IMR-90 (cell line): ENCODE data around the gene NXN. TPM values are rescaled to one million over a fixed set of nuclear protein-coding genes. Genes with fewer than 3 reads are reported as not detected.

ENCODE experiments used
- ATAC-seq: fragments of 200-7000 bp; cut with Tn5 transposase; 2 replicates; pipeline ENCODE4 v1.9.1; 2020; ENCODE audit warnings: low read depth, mild to moderate bottlenecking, moderate library complexity
- BruUV-seq: library from RNA; stranded (reverse); fragments of 400-500 nt; replicated peaks from 2 replicates; lab custom pipeline; 2021; lab: Mats Ljungman, UMichigan
- CTCF ChIA-PET: fragments of 300-600 bp; formaldehyde crosslinking; extraction: SDS; loops from one replicate; lab custom pipeline; 2021; ENCODE audit warnings: antibody characterized with exemption; lab: Yijun Ruan, JAX
- POLR2A ChIA-PET: fragments of 300-600 bp; sonication (Branson Sonifier 250); formaldehyde crosslinking; loops from one replicate; lab custom pipeline; 2022; ENCODE audit warnings: antibody characterized with exemption; ENCODE audit not compliant: unreplicated experiment; lab: Charles Lee
- DNase-seq: peaks from one replicate; pipeline ENCODE4 v3.0.0; 2013
- H2AFZ ChIP-seq: replicated peaks from 2 replicates; pipeline ENCODE3; 2013; ENCODE audit warnings: low read length, mild to moderate bottlenecking; ENCODE audit not compliant: poor library complexity
- H2AK5ac ChIP-seq: 2 replicates; pipeline ENCODE4 v1.6.1; 2013; ENCODE audit warnings: low read depth, low read length, inconsistent platforms
- H2AK9ac ChIP-seq: replicated peaks from 2 replicates; pipeline ENCODE3; 2013; ENCODE audit warnings: mild to moderate bottlenecking, low read depth, low read length, moderate library complexity; ENCODE audit not compliant: poor library complexity
- H2BK120ac ChIP-seq: 2 replicates; pipeline ENCODE4 v1.6.1; 2013; ENCODE audit warnings: low read depth, low read length, inconsistent platforms
- H2BK15ac ChIP-seq: 3 replicates; pipeline ENCODE4 v1.6.1; 2013; ENCODE audit warnings: low read depth, low read length, inconsistent platforms
- H2BK20ac ChIP-seq: 2 replicates; pipeline ENCODE4 v1.6.1; 2013; ENCODE audit warnings: low read depth, mild to moderate bottlenecking, inconsistent platforms, low read length, moderate library complexity
- H2BK5ac ChIP-seq: 2 replicates; pipeline ENCODE4 v1.6.1; 2013; ENCODE audit warnings: mild to moderate bottlenecking, low read depth, low read length, inconsistent platforms; ENCODE audit not compliant: poor library complexity, severe bottlenecking
- H3K14ac ChIP-seq: replicated peaks from 2 replicates; pipeline ENCODE4 v1.6.1; 2013; ENCODE audit warnings: low read depth, low read length, inconsistent platforms
- H3K18ac ChIP-seq: 2 replicates; pipeline ENCODE4 v1.6.1; 2013; ENCODE audit warnings: low read depth, low read length, control low read depth
- H3K23ac ChIP-seq: 2 replicates; pipeline ENCODE4 v1.6.1; 2013; ENCODE audit warnings: low read depth, low read length, inconsistent platforms
- H3K27ac ChIP-seq: 2 replicates; pipeline ENCODE4 v1.5.1; 2013; ENCODE audit warnings: mild to moderate bottlenecking, control low read depth, low read length; ENCODE audit not compliant: insufficient read depth
- H3K27me3 ChIP-seq: 2 replicates; pipeline ENCODE4 v1.6.1; 2013; ENCODE audit warnings: low read length; ENCODE audit not compliant: control insufficient read depth, insufficient read depth
- H3K36me3 ChIP-seq: 2 replicates; pipeline ENCODE4 v1.6.1; 2013; ENCODE audit warnings: low read length, mixed read lengths; ENCODE audit not compliant: control insufficient read depth, insufficient read depth
- H3K4ac ChIP-seq: 2 replicates; pipeline ENCODE4 v1.6.1; 2013; ENCODE audit warnings: low read depth, low read length, inconsistent platforms
- H3K4me1 ChIP-seq: 2 replicates; pipeline ENCODE4 v1.6.1; 2013; ENCODE audit warnings: low read length, mixed read lengths; ENCODE audit not compliant: control insufficient read depth, insufficient read depth
- H3K4me2 ChIP-seq: 2 replicates; pipeline ENCODE4 v1.6.1; 2013; ENCODE audit warnings: low read depth, mild to moderate bottlenecking, control low read depth, low read length, moderate library complexity
- H3K4me3 ChIP-seq: 2 replicates; pipeline ENCODE4 v1.5.1; 2013; ENCODE audit warnings: low read depth, mild to moderate bottlenecking, control low read depth, low read length, moderate library complexity; ENCODE audit not compliant: insufficient read depth
- H3K56ac ChIP-seq: 2 replicates; pipeline ENCODE4 v1.6.1; 2013; ENCODE audit warnings: low read length, inconsistent platforms; ENCODE audit not compliant: insufficient read depth; ENCODE audit errors: extremely low read depth
- H3K79me1 ChIP-seq, 2 experiments: 2 replicates each; pipeline ENCODE4 v1.6.1; 2013; ENCODE audit warnings: low read length in 2 of 2, inconsistent platforms in 1 of 2, low read depth in 1 of 2
- H3K9ac ChIP-seq: 2 replicates; pipeline ENCODE4 v1.6.1; 2013; ENCODE audit warnings: low read depth, low read length, control low read depth
- H3K9me1 ChIP-seq: 2 replicates; pipeline ENCODE4 v1.6.1; 2013; ENCODE audit warnings: low read length, inconsistent platforms; ENCODE audit not compliant: insufficient read depth
- H3K9me3 ChIP-seq: 2 replicates; pipeline ENCODE4 v1.6.1; 2013; ENCODE audit warnings: low read length; ENCODE audit not compliant: control insufficient read depth, insufficient read depth
- H4K20me1 ChIP-seq: 2 replicates; pipeline ENCODE4 v1.6.1; 2013; ENCODE audit warnings: low read length, inconsistent platforms; ENCODE audit not compliant: insufficient read depth
- H4K5ac ChIP-seq: 2 replicates; pipeline ENCODE4 v1.6.1; 2013; ENCODE audit warnings: mild to moderate bottlenecking, low read depth, low read length, control low read depth
- H4K8ac ChIP-seq, 2 experiments: 2 replicates each; pipeline ENCODE4 v1.6.1; 2013; ENCODE audit warnings: low read depth in 2 of 2, low read length in 2 of 2, control low read depth in 1 of 2, inconsistent platforms in 1 of 2
- H4K91ac ChIP-seq: 2 replicates; pipeline ENCODE4 v1.6.1; 2013; ENCODE audit warnings: low read depth, low read length, inconsistent platforms; ENCODE audit not compliant: insufficient read depth
- BHLHE40 ChIP-seq: fragments of 150-350 bp; IDR thresholded peaks from 2 replicates; pipeline ENCODE4 v1.6.1; 2016; ENCODE audit warnings: mild to moderate bottlenecking, low read depth, low read length
- CEBPB ChIP-seq: IDR thresholded peaks from 2 replicates; pipeline ENCODE4 v1.6.1; 2012; ENCODE audit warnings: low read depth, low read length, improper control_type of control experiment
- CHD1 ChIP-seq: IDR thresholded peaks from 2 replicates; pipeline ENCODE4 v1.6.1; 2012; ENCODE audit warnings: low read depth, low read length, improper control_type of control experiment
- FOS ChIP-seq: fragments of 150-350 bp; IDR thresholded peaks from 2 replicates; pipeline ENCODE4 v1.6.1; 2016; ENCODE audit warnings: low read depth, low read length
- MAFK ChIP-seq: IDR thresholded peaks from 2 replicates; pipeline ENCODE4 v1.6.1; 2012; ENCODE audit warnings: low read depth, low read length, improper control_type of control experiment
- MAZ ChIP-seq: IDR thresholded peaks from 2 replicates; pipeline ENCODE4 v1.6.1; 2012; ENCODE audit warnings: low read depth, mild to moderate bottlenecking, low read length, improper control_type of control experiment, moderate library complexity, borderline replicate concordance
- MXI1 ChIP-seq: IDR thresholded peaks from 2 replicates; pipeline ENCODE4 v1.6.1; 2012; ENCODE audit warnings: low read depth, mild to moderate bottlenecking, low read length, moderate library complexity, borderline replicate concordance
- NFE2L2 ChIP-seq: fragments of 150-350 bp; IDR thresholded peaks from 2 replicates; pipeline ENCODE4 v1.6.1; 2016; ENCODE audit warnings: low read depth, mild to moderate bottlenecking, low read length
- POLR2A ChIP-seq: IDR thresholded peaks from 2 replicates; pipeline ENCODE4 v1.6.1; 2012; ENCODE audit warnings: mild to moderate bottlenecking, low read depth, low read length
- RAD21 ChIP-seq: IDR thresholded peaks from 2 replicates; pipeline ENCODE4 v1.6.1; 2012; ENCODE audit warnings: low read length, improper control_type of control experiment
- RCOR1 ChIP-seq: IDR thresholded peaks from 2 replicates; pipeline ENCODE4 v1.6.1; 2012; ENCODE audit warnings: mild to moderate bottlenecking, low read length, improper control_type of control experiment; ENCODE audit not compliant: insufficient replicate concordance
- RFX5 ChIP-seq: IDR thresholded peaks from 2 replicates; pipeline ENCODE4 v1.8.0; 2012; ENCODE audit warnings: low read depth, mild to moderate bottlenecking, low read length, moderate library complexity
- SMC3 ChIP-seq: fragments of 150-350 bp; IDR thresholded peaks from 2 replicates; pipeline ENCODE4 v1.6.1; 2016; ENCODE audit warnings: low read depth, mild to moderate bottlenecking, antibody characterized with exemption, low read length, moderate library complexity
- WGBS, 2 experiments: methylation state at CpG; one replicate each; pipeline versions ENCODE4 v1.1.5 to v1.1.7; 2013; ENCODE audit warnings: missing lambda C conversion rate in 2 of 2; ENCODE audit not compliant: insufficient read length in 1 of 2; ENCODE audit errors: extremely low coverage in 2 of 2; 5-methylcytosine and 5-hydroxymethylcytosine counted together
- dilution Hi-C: fragments of 300-500 bp; cut with HindIII; formaldehyde crosslinking; loops from one replicate; pipeline ENCODE4 v1.14.3; 2018; ENCODE audit warnings: low sequenced_read_pairs; ENCODE audit not compliant: unreplicated experiment
- in situ Hi-C: fragments of 300-500 bp; cut with MboI; formaldehyde crosslinking; loops from 3 replicates; pipeline ENCODE4 v1.14.3; 2019; ENCODE audit warnings: low sequenced_read_pairs, inconsistent platforms, mixed read lengths
- intact Hi-C: fragments of 100-400 bp; cut with micrococcal nuclease; formaldehyde crosslinking; loops from 2 replicates; pipeline ENCODE4 v1.10.0; 2022
- polyA plus RNA-seq, 3 experiments: library from polyadenylated mRNA; depleted of rRNA; stranded (reverse); fragments of >200 nt; gene quantifications; 2 replicates each; pipeline ENCODE4 v1.2.3, GENCODE V29; 2012; ENCODE audit warnings: low replicate concordance in 1 of 3
- total RNA-seq: library from RNA; depleted of rRNA; stranded (reverse); fragments of >200 nt; gene quantifications from 2 replicates; pipeline ENCODE4 v1.2.3, GENCODE V29; 2012
- TF ChIP-seq, protein P1 (sequence below): conservative IDR thresholded peaks from 2 replicates; pipeline ENCODE4 v1.5.1; 2012; ENCODE audit warnings: mild to moderate bottlenecking, low read depth, low read length, improper control_type of control experiment
- TF ChIP-seq, protein P2 (sequence below): fragments of 150-350 bp; IDR thresholded peaks from 2 replicates; pipeline ENCODE4 v1.6.1; 2016; ENCODE audit warnings: low read depth, mild to moderate bottlenecking, low read length, moderate library complexity, borderline replicate concordance
- TF ChIP-seq, protein P3 (sequence below): fragments of 150-350 bp; IDR thresholded peaks from 2 replicates; pipeline ENCODE4 v1.6.1; 2017; ENCODE audit warnings: mild to moderate bottlenecking, antibody characterized with exemption, low read length, low read depth

Gene NXN
- total and polyA plus RNA-seq, 2 of the 4 experiments (the other 2 are of a cell fraction): 52.5 to 116 TPM

DNA sequence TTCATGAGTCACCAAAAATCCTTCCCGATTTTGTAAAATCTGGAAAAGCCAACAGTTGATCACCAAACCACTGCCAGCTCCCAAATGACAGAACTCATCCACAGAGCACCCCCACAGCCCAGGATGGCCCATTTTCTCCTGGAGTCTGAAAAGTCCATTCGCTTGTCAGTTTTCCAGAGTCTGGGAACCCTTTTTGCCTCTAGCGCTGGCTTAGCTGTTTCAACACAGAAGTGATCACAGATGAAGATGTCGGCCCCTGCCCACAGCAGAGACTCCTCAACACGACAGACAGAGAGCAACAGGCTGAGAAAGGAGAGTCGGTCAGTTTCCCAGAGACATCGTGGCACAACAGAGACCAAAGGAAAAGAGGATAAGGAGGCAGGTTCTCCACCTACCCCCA lies 66.4 kb downstream of the NXN start:
- Histone ChIP-seq H2AK9ac (no peak overlapping the region), H3K27ac (no peak overlapping the region), H3K9me1 (peaks cover 6% of the 10 kb centered on the region), H3K4ac (peak overlapping the region; percentile 32; the same call in 1 of the 2 replicates), H3K4me1 (peaks cover 7% of the 10 kb centered on the region), H3K56ac (no peak overlapping the region), H3K23ac (no peak overlapping the region), H3K18ac (no peak overlapping the region), H2AK5ac (no peak overlapping the region), H4K5ac (no peak overlapping the region), H2AFZ (no peak overlapping the region), H4K8ac (no peak overlapping the region), H3K79me1 (peaks cover 41 to 53% of the 10 kb centered on the region in 2 experiments), H2BK5ac (no peak overlapping the region), H3K27me3 (no peaks in the 10 kb centered on the region), H3K9me3 (no peaks in the 10 kb centered on the region), H2BK15ac (no peak overlapping the region), H2BK20ac (no peak overlapping the region), H3K4me3 (no peak overlapping the region), H3K36me3 (peaks cover 11% of the 10 kb centered on the region), H3K4me2 (no peak overlapping the region), H2BK120ac (no peak overlapping the region), H4K20me1 (peaks cover 50% of the 10 kb centered on the region), H3K9ac (no peak overlapping the region), H4K91ac (no peak overlapping the region), H3K14ac (no peak overlapping the region)
- dilution Hi-C loops: no loop called here
- POLR2A ChIA-PET: no interaction called here
- intact Hi-C loops: no loop called here
- WGBS, 2 experiments: 92% methylated on average over 5 of the region's 7 CpGs; no CpG with 5 or more reads in 1 of the 2 experiments
- CTCF ChIA-PET: interaction anchor here (0.5 kb wide), 1 partner anchor 14 kb away, joined by 3 read pairs; no protein-coding TSS in a partner anchor
- ATAC-seq (no peak), DNase-seq (no peak)
- BruUV-seq: no TSS peak
- in situ Hi-C loops: no loop called here
- TF ChIP-seq NFE2L2: no peak
- TF ChIP-seq, protein P1, sequence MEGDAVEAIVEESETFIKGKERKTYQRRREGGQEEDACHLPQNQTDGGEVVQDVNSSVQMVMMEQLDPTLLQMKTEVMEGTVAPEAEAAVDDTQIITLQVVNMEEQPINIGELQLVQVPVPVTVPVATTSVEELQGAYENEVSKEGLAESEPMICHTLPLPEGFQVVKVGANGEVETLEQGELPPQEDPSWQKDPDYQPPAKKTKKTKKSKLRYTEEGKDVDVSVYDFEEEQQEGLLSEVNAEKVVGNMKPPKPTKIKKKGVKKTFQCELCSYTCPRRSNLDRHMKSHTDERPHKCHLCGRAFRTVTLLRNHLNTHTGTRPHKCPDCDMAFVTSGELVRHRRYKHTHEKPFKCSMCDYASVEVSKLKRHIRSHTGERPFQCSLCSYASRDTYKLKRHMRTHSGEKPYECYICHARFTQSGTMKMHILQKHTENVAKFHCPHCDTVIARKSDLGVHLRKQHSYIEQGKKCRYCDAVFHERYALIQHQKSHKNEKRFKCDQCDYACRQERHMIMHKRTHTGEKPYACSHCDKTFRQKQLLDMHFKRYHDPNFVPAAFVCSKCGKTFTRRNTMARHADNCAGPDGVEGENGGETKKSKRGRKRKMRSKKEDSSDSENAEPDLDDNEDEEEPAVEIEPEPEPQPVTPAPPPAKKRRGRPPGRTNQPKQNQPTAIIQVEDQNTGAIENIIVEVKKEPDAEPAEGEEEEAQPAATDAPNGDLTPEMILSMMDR: no peak
- no peak for TF ChIP-seq CHD1
- TF ChIP-seq FOS: no peak
- no peak for TF ChIP-seq MAFK
- no peak for TF ChIP-seq POLR2A
- no peak for TF ChIP-seq CEBPB
- no peak for TF ChIP-seq RAD21
- no peak for TF ChIP-seq RFX5
- TF ChIP-seq BHLHE40: no peak
- no peak for TF ChIP-seq MAZ
- TF ChIP-seq, protein P2, sequence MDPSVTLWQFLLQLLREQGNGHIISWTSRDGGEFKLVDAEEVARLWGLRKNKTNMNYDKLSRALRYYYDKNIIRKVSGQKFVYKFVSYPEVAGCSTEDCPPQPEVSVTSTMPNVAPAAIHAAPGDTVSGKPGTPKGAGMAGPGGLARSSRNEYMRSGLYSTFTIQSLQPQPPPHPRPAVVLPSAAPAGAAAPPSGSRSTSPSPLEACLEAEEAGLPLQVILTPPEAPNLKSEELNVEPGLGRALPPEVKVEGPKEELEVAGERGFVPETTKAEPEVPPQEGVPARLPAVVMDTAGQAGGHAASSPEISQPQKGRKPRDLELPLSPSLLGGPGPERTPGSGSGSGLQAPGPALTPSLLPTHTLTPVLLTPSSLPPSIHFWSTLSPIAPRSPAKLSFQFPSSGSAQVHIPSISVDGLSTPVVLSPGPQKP: no peak
- no peak for TF ChIP-seq MXI1
- TF ChIP-seq SMC3: no peak
- TF ChIP-seq, protein P3, sequence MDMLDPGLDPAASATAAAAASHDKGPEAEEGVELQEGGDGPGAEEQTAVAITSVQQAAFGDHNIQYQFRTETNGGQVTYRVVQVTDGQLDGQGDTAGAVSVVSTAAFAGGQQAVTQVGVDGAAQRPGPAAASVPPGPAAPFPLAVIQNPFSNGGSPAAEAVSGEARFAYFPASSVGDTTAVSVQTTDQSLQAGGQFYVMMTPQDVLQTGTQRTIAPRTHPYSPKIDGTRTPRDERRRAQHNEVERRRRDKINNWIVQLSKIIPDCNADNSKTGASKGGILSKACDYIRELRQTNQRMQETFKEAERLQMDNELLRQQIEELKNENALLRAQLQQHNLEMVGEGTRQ: no peak
- TF ChIP-seq RCOR1: no peak
